H1 (cell line): Measurements from ENCODE around the gene LIN54. TPM values are rescaled to one million over a fixed set of nuclear protein-coding genes. Genes with fewer than 3 reads are reported as not detected.
A peak's percentile ranks its signal among the peaks of the same experiment; 100 is the strongest.

Experiments
- CTCF ChIA-PET: fragments of 300-600 bp; sonication (Branson Sonifier 250); formaldehyde crosslinking; loops from one replicate; lab custom pipeline; 2021; ENCODE audit not compliant: partially characterized antibody; lab: Charles Lee
- POLR2A ChIA-PET: fragments of 300-600 bp; sonication (Branson Sonifier 250); formaldehyde crosslinking; loops from one replicate; lab custom pipeline; 2021; ENCODE audit warnings: inconsistent platforms; ENCODE audit not compliant: partially characterized antibody; lab: Charles Lee
- DNase-seq, 2 experiments: peaks; one replicate each; pipeline versions ENCODE4 v3.0.0 to v3.0.0-alpha.2; 2010 to 2022; ENCODE audit warnings: low spot score in 2 of 2, low read depth in 1 of 2, mixed read lengths in 1 of 2
- FAIRE-seq: peaks from 2 replicates; lab custom pipeline; 2011; peaks lifted over from hg19 to GRCh38; lab: Jason Lieb, UNC
- H2AFZ ChIP-seq: 2 replicates; pipeline ENCODE4 v1.8.1; 2012; ENCODE audit warnings: low read length, inconsistent platforms
- H2AK5ac ChIP-seq: 2 replicates; pipeline ENCODE4 v1.6.1; 2013; ENCODE audit warnings: low read depth, low read length
- H2BK120ac ChIP-seq: replicated peaks from 2 replicates; pipeline ENCODE3; 2013; ENCODE audit warnings: low read depth, low read length, inconsistent platforms
- H2BK12ac ChIP-seq: 2 replicates; pipeline ENCODE4 v1.6.1; 2013; ENCODE audit warnings: low read depth, low read length
- H2BK15ac ChIP-seq: 2 replicates; pipeline ENCODE4 v1.6.1; 2013; ENCODE audit warnings: low read length
- H2BK20ac ChIP-seq: 2 replicates; pipeline ENCODE4 v1.6.1; 2013; ENCODE audit warnings: low read length
- H2BK5ac ChIP-seq: 2 replicates; pipeline ENCODE4 v1.6.1; 2013; ENCODE audit warnings: low read depth, low read length
- H3K14ac ChIP-seq: 2 replicates; pipeline ENCODE4 v1.6.1; 2013; ENCODE audit warnings: inconsistent platforms; ENCODE audit not compliant: insufficient read length
- H3K18ac ChIP-seq: 2 replicates; pipeline ENCODE4 v1.6.1; 2013; ENCODE audit warnings: low read length; ENCODE audit errors: extremely low read depth
- H3K23ac ChIP-seq: 2 replicates; pipeline ENCODE4 v1.6.1; 2013; ENCODE audit warnings: inconsistent platforms; ENCODE audit not compliant: insufficient read length
- H3K23me2 ChIP-seq: 2 replicates; pipeline ENCODE4 v1.6.1; 2013; ENCODE audit warnings: low read depth, low read length
- H3K27ac ChIP-seq: 2 replicates; pipeline ENCODE4 v1.6.1; 2011; ENCODE audit warnings: low read depth, low read length, inconsistent platforms
- H3K27me3 ChIP-seq, 4 experiments: replicated peaks in 1 of 4; 1 replicate in 1 of 4; 2 replicates in 3 of 4; pipeline versions ENCODE4 v1.6.1 to v1.8.1; 2011 to 2013; ENCODE audit warnings: low read length in 3 of 4, mild to moderate bottlenecking in 3 of 4, inconsistent platforms in 2 of 4, mixed read lengths in 2 of 4, moderate library complexity in 1 of 4; ENCODE audit not compliant: control insufficient read depth in 3 of 4, insufficient read depth in 3 of 4; ENCODE audit errors: extremely low read depth in 1 of 4
- H3K36me3 ChIP-seq, 4 experiments: 2 replicates each; pipeline versions ENCODE4 v1.6.1 to v1.8.1; 2011 to 2013; ENCODE audit warnings: mild to moderate bottlenecking in 4 of 4, low read length in 3 of 4, moderate library complexity in 2 of 4, control low read depth in 1 of 4, inconsistent platforms in 1 of 4; ENCODE audit not compliant: insufficient read depth in 4 of 4, control insufficient read depth in 2 of 4
- H3K4ac ChIP-seq: replicated peaks from 2 replicates; pipeline ENCODE3; 2013; ENCODE audit warnings: low read length, low read depth, mixed read lengths, inconsistent platforms; ENCODE audit not compliant: insufficient read length
- H3K4me1 ChIP-seq, 4 experiments: replicated peaks in 1 of 4; 1 replicate in 1 of 4; 2 replicates in 3 of 4; pipeline versions ENCODE4 v1.6.1 to v1.8.1; 2011 to 2013; ENCODE audit warnings: low read length in 3 of 4, inconsistent platforms in 2 of 4, mixed read lengths in 1 of 4; ENCODE audit not compliant: insufficient read depth in 4 of 4, control insufficient read depth in 3 of 4
- H3K4me2 ChIP-seq, 2 experiments: 2 replicates each; pipeline versions ENCODE4 v1.6.1 to v1.8.1; 2011 to 2013; ENCODE audit warnings: low read depth in 2 of 2, low read length in 2 of 2, control low read depth in 1 of 2, inconsistent platforms in 1 of 2, mild to moderate bottlenecking in 1 of 2; ENCODE audit not compliant: insufficient read depth in 1 of 2
- H3K4me3 ChIP-seq, 4 experiments: fragments of 200-600, 300-600 bp in 1 of 4; sonication (generic), shearing (Covaris generic), sonication (Bioruptor Twin) in 1 of 4; 2 replicates each; pipeline versions ENCODE4 v1.5.1 to v1.8.1; 2011 to 2016; ENCODE audit warnings: low read length in 4 of 4, low read depth in 3 of 4, control low read depth in 2 of 4, inconsistent platforms in 2 of 4, mild to moderate bottlenecking in 2 of 4, mixed read lengths in 1 of 4, moderate library complexity in 1 of 4; ENCODE audit not compliant: insufficient read depth in 2 of 4; ENCODE audit errors: extremely low read depth in 1 of 4
- H3K56ac ChIP-seq: replicated peaks from 2 replicates; pipeline ENCODE3; 2013; ENCODE audit warnings: low read depth, mild to moderate bottlenecking, mixed read lengths, low read length, inconsistent platforms; ENCODE audit not compliant: insufficient read length
- H3K79me1 ChIP-seq: 2 replicates; pipeline ENCODE4 v1.6.1; 2013; ENCODE audit warnings: low read depth, low read length, control low read depth
- H3K79me2 ChIP-seq, 2 experiments: 2 replicates each; pipeline versions ENCODE4 v1.6.1 to v1.8.1; 2012 to 2013; ENCODE audit warnings: low read length in 2 of 2, mild to moderate bottlenecking in 2 of 2, inconsistent platforms in 1 of 2; ENCODE audit not compliant: insufficient read depth in 2 of 2, control insufficient read depth in 1 of 2
- H3K9ac ChIP-seq, 4 experiments: replicated peaks in 1 of 4; 1 replicate in 1 of 4; 2 replicates in 3 of 4; pipeline versions ENCODE4 v1.6.1 to v1.8.1; 2011 to 2013; ENCODE audit warnings: low read depth in 3 of 4, low read length in 3 of 4, control low read depth in 2 of 4, mild to moderate bottlenecking in 2 of 4, moderate library complexity in 2 of 4, inconsistent platforms in 1 of 4; ENCODE audit errors: extremely low read depth in 1 of 4
- H3K9me3 ChIP-seq, 2 experiments: 2 replicates each; pipeline versions ENCODE4 v1.6.1 to v1.8.1; 2012 to 2013; ENCODE audit warnings: mild to moderate bottlenecking in 2 of 2, moderate library complexity in 2 of 2, control low read depth in 1 of 2, inconsistent platforms in 1 of 2, low read depth in 1 of 2, low read length in 1 of 2, mixed read lengths in 1 of 2; ENCODE audit not compliant: insufficient read depth in 2 of 2
- H4K20me1 ChIP-seq, 2 experiments: replicated peaks in 1 of 2; 2 replicates each; pipeline versions ENCODE3 to v1.8.1; 2011 to 2013; ENCODE audit warnings: inconsistent platforms in 2 of 2, low read length in 2 of 2, mild to moderate bottlenecking in 1 of 2; ENCODE audit not compliant: insufficient read depth in 2 of 2, control insufficient read depth in 1 of 2
- H4K5ac ChIP-seq: 2 replicates; pipeline ENCODE4 v1.6.1; 2013; ENCODE audit warnings: low read length, low read depth, mixed read lengths, inconsistent platforms; ENCODE audit not compliant: insufficient read length
- H4K8ac ChIP-seq: 2 replicates; pipeline ENCODE4 v1.8.0; 2013; ENCODE audit warnings: mild to moderate bottlenecking, moderate library complexity, low read length, inconsistent platforms; ENCODE audit not compliant: insufficient read depth; ENCODE audit errors: extremely low read depth
- H4K91ac ChIP-seq: replicated peaks from 2 replicates; pipeline ENCODE3; 2013; ENCODE audit warnings: low read length, mixed read lengths, inconsistent platforms; ENCODE audit not compliant: insufficient read length
- BCL11A ChIP-seq, 2 experiments: IDR thresholded peaks; one replicate each; pipeline ENCODE4 v1.6.1; 2011; ENCODE audit warnings: low read depth in 2 of 2, low read length in 2 of 2, mild to moderate bottlenecking in 2 of 2
- CEBPB ChIP-seq: IDR thresholded peaks from 2 replicates; pipeline ENCODE4 v1.6.1; 2012; ENCODE audit warnings: low read depth, low read length
- CREB1 ChIP-seq: IDR thresholded peaks from 2 replicates; pipeline ENCODE4 v1.6.1; 2012; ENCODE audit warnings: inconsistent platforms
- JUND ChIP-seq: IDR thresholded peaks from 2 replicates; pipeline ENCODE4 v1.6.1; 2011; ENCODE audit warnings: mild to moderate bottlenecking, improper control_type of control experiment, low read length
- RNF2 ChIP-seq: fragments of 200-900, 300-1000 bp; sonication (generic); IDR thresholded peaks from 2 replicates; pipeline ENCODE4 v1.7.1; 2016; ENCODE audit warnings: borderline replicate concordance, low read depth, mild to moderate bottlenecking, antibody characterized with exemption, low read length; ENCODE audit not compliant: poor library complexity, severe bottlenecking; ENCODE audit errors: missing control alignments
- YY1 ChIP-seq: IDR thresholded peaks from 2 replicates; pipeline ENCODE4 v1.6.1; 2011; ENCODE audit warnings: low read depth, mild to moderate bottlenecking, low read length
- WGBS, 2 experiments: shearing (Covaris generic) in 1 of 2; methylation state at CpG; one replicate each; pipeline versions ENCODE4 v1.1.6 to v1.1.7; 2013 to 2015; ENCODE audit warnings: low lambda C conversion rate in 2 of 2, mixed read lengths in 2 of 2, inconsistent platforms in 1 of 2, low coverage in 1 of 2, missing lambda C conversion rate in 1 of 2; ENCODE audit not compliant: insufficient replicate concordance in 2 of 2, insufficient coverage in 1 of 2, insufficient read length in 1 of 2; ENCODE audit errors: extremely low coverage in 1 of 2, missing lambda C conversion rate in 1 of 2; 5-methylcytosine and 5-hydroxymethylcytosine counted together
- polyA plus RNA-seq, 7 experiments: library from polyadenylated mRNA; depleted of rRNA in 3 of 7; stranded (reverse) in 5 of 7; unstranded in 2 of 7; fragments of >200 nt in 5 of 7; fragments of 200-250 nt in 2 of 7; gene quantifications; 1 replicate in 5 of 7; 2 replicates in 1 of 7; 4 replicates in 1 of 7; pipeline versions ENCODE4 v1.2.1 to v1.2.3, GENCODE V29; 2011 to 2013; ENCODE audit warnings: missing spikeins in 2 of 7, mixed read lengths in 2 of 7
- total RNA-seq: library from RNA; stranded (reverse); fragmentation: NEBNext Ultra II Directional; extraction: Animal tissue kit (Norgen Biotek cat#: 25700); gene quantifications from 2 replicates; pipeline ENCODE4 v1.2.1, GENCODE V29; 2021
- TF ChIP-seq, protein P1 (sequence below): IDR thresholded peaks from 2 replicates; pipeline ENCODE4 v1.6.1; 2011; ENCODE audit warnings: low read length, improper control_type of control experiment

The LIN54 gene
- total and polyA plus RNA-seq, 2 of the 8 experiments (the other 6 are each of a cell fraction or from before 2014, with no cell fraction given) = 5.7 to 11.1 TPM

DNA sequence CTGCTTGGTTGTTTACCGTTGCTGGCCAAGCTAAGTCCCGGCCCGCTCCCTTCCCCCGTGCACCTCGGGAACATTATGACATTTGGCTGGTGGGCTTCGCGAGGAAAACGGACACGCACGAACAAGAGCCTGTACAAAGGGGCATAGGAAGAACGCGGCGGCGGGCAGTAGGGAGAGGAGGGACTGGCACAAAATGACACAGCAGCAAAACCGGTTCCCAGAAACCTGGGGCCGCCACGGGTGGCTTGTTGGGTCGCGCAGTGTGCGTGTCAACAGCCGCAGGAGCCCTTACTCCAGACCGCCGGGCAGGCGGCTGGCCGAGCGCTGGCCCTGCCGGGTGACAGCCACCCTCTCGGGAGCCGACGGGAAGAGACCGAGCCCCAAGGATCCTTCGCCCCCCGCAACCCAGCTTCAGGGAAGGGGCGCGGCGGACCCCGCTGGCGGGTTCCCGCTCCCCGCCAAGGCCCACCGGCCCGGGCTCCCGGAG lies 1.6 kb upstream of the LIN54 start:
- Histone ChIP-seq H3K18ac (no peak overlapping the region), H3K4ac (no peak overlapping the region), H3K23ac (no peak overlapping the region), H4K8ac (no peak overlapping the region), H2BK5ac (no peak overlapping the region), H4K20me1 (no peaks in the 10 kb centered on the region), H3K4me3 (peak overlapping the region; percentile 67 to 98 (median 73)), H2BK15ac (no peak overlapping the region), H3K14ac (no peak overlapping the region), H3K23me2 (peaks cover 13% of the 10 kb centered on the region), H3K4me1 (peaks cover 0 to 6% (median 3%) of the 10 kb centered on the region in 4 experiments; a peak in 3 of 7 replicates), H2BK120ac (no peak overlapping the region), H3K56ac (no peak overlapping the region), H2AFZ (no peak overlapping the region), H2BK20ac (no peak overlapping the region), H3K4me2 (peak overlapping the region; percentile 87 to 94), H3K79me2 (peaks cover 0 to 16% of the 10 kb centered on the region in 2 experiments; a peak in 2 of 4 replicates), H3K36me3 (no peaks in the 10 kb centered on the region), H3K27ac (no peak overlapping the region), H2BK12ac (no peak overlapping the region), H4K5ac (no peak overlapping the region), H4K91ac (no peak overlapping the region), H3K79me1 (no peaks in the 10 kb centered on the region), H3K9me3 (no peaks in the 10 kb centered on the region), H3K27me3 (peaks cover 0 to 6% (median 3%) of the 10 kb centered on the region in 4 experiments; a peak in 4 of 7 replicates), H3K9ac (peak overlapping the region in 3 of 4 experiments; percentile 42 to 61 (median 57); a peak in 3 of 7 replicates), H2AK5ac (no peak overlapping the region)
- ChIA-PET CTCF (interaction anchor here (0.7 to 1.6 kb wide), 2 partner anchors 51 to 115 kb away, joined by 3 to 5 read pairs; no protein-coding TSS in a partner anchor), POLR2A (interaction anchor here (1.0 to 2.8 kb wide), 7 partner anchors 10 to 119 kb away, joined by 4 to 20 read pairs (median 8); partner anchors contain the start of genes COPS4 and THAP9)
- FAIRE-seq (no peak), DNase-seq (peak in 1 of 2 experiments; percentile 63)
- WGBS, 2 experiments = 4% methylated on average over 22 of the region's 43 CpGs; no CpG with 5 or more reads in 1 of the 2 experiments
- no peak for TF ChIP-seq JUND
- TF ChIP-seq, protein P1, sequence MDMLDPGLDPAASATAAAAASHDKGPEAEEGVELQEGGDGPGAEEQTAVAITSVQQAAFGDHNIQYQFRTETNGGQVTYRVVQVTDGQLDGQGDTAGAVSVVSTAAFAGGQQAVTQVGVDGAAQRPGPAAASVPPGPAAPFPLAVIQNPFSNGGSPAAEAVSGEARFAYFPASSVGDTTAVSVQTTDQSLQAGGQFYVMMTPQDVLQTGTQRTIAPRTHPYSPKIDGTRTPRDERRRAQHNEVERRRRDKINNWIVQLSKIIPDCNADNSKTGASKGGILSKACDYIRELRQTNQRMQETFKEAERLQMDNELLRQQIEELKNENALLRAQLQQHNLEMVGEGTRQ = no peak
- no peak for TF ChIP-seq RNF2
- no peak for TF ChIP-seq CEBPB
- TF ChIP-seq CREB1 = 0 out of 2 replicates have a peak, but pooled peaks have one; percentile 19
- no peak for TF ChIP-seq BCL11A (IDR thresholded peaks at IDR 0.05; ENCODE audit: low read depth in 2 of 2, low read length in 2 of 2)
- TF ChIP-seq YY1 = no peak
